ENCODE results near the gene GRID1. TPM values are rescaled to one million over a fixed set of nuclear protein-coding genes. Genes with fewer than 3 reads are reported as not detected.

GRID1 gene
- total RNA-seq, 1 donor from 2014 or later: 0.75 TPM

DNA sequence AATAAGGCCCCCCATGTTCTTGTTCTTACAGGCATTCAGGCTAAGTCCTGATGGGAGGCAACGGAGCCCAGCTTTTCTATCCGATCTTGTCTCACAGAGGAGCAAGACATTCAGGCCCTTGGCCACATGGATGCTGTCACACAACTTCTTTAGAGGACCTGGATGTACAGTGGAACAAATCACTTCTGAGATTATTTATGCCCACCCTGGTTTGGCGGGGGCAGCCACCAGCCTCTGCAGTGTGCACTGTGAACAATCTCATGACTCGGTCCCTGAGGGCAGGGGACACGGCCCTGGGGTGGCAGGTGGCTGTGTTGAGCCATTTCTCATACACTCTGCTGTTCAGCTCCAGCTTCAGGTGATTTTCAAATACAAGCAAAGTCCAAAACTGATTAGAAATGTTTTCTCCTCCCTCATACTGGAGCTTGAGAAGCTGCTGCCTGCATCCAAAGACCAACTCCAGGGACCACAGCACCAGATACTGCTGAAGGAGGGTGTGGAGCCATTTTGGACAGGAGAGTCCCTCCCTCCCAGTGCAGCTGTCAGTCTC lies 441.3 kb downstream of the GRID1 start:
- Histone ChIP-seq H3K4me1 (ENCODE audit: insufficient read depth, low read length) (no peaks in the 10 kb centered on the region), H3K4me2 (ENCODE audit: low read length) (no peak overlapping the region), H3K9ac (ENCODE audit: low read length) (no peak overlapping the region), H3K79me2 (ENCODE audit: insufficient read depth, low read length) (no peaks in the 10 kb centered on the region), H3K27ac (ENCODE audit: low read depth, low read length) (no peak overlapping the region), H3K27me3 (ENCODE audit: insufficient read depth, low read length) (no peaks in the 10 kb centered on the region), H3K9me3 (ENCODE audit: insufficient read depth, low read depth, low read length) (no peaks in the 10 kb centered on the region), H2AFZ (ENCODE audit: low read depth, low read length) (no peak overlapping the region), H3K36me3 (ENCODE audit: insufficient read depth, low read length) (no peaks in the 10 kb centered on the region), H3K4me3 (ENCODE audit: insufficient read depth, low read depth, low read length) (no peak overlapping the region), H4K20me1 (ENCODE audit: insufficient read depth, low read length) (no peaks in the 10 kb centered on the region)
- H3K27ac Mint-ChIP-seq (ENCODE audit: unreplicated experiment): no peak overlapping the region
- H3K27me3 Mint-ChIP-seq (ENCODE audit: low read depth, unreplicated experiment): peaks cover 5% of the 10 kb centered on the region
- no peaks in the 10 kb centered on the region for H3K36me3 Mint-ChIP-seq (ENCODE audit: low read depth, unreplicated experiment)
- H3K4me1 Mint-ChIP-seq (ENCODE audit: low read depth, unreplicated experiment): no peaks in the 10 kb centered on the region
- no peak overlapping the region for H3K4me3 Mint-ChIP-seq (ENCODE audit: unreplicated experiment)
- no peak for TF ChIP-seq EZH2 (IDR thresholded peaks at IDR 0.05; ENCODE audit: insufficient read depth, low read length)
- TF ChIP-seq, protein P1, sequence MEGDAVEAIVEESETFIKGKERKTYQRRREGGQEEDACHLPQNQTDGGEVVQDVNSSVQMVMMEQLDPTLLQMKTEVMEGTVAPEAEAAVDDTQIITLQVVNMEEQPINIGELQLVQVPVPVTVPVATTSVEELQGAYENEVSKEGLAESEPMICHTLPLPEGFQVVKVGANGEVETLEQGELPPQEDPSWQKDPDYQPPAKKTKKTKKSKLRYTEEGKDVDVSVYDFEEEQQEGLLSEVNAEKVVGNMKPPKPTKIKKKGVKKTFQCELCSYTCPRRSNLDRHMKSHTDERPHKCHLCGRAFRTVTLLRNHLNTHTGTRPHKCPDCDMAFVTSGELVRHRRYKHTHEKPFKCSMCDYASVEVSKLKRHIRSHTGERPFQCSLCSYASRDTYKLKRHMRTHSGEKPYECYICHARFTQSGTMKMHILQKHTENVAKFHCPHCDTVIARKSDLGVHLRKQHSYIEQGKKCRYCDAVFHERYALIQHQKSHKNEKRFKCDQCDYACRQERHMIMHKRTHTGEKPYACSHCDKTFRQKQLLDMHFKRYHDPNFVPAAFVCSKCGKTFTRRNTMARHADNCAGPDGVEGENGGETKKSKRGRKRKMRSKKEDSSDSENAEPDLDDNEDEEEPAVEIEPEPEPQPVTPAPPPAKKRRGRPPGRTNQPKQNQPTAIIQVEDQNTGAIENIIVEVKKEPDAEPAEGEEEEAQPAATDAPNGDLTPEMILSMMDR (IDR thresholded peaks at IDR 0.05; ENCODE audit: insufficient read depth, low read depth, low read length): no peak
- no peaks in the 10 kb centered on the region for H3K9me3 Mint-ChIP-seq (ENCODE audit: unreplicated experiment)
- no peak for DNase-seq (ENCODE audit: low read depth)
- FAIRE-seq: no peak

DNA sequence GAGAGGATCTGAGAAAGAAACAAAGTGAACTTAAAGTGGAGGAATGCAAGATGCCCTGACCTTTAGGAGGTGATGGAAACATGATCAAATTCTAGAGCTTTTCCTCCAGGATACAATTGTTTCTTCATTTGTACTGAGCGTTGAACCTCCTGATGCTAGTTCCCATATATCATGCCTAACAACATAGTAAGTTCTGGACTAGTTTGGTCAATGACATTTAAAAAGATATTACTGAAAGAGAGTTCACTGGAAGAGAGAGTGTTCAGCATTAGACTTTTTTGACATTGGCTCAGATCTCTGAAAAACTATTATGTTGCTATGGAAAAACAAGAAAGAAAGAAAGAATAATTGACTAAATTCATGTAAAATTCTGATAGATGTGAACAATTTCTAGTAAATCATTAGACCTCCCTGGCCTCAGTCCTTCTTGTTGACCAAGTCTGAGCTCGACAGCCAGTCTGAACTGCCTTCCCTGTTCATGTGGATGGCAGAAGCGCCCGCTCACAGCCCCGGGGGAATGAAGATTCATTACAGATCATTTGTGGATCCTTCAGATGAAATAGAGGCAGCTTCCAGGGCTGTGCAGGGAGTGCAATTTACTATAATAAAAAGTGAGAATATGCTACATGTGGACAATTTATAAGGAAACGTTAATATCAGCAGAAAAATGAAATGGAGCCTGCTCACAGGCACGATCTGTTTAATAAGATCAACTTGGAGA lies 442.1 kb downstream of the GRID1 start:
- Mint-ChIP-seq H3K27me3 (ENCODE audit: low read depth, unreplicated experiment) (peaks cover 5% of the 10 kb centered on the region), H3K27ac (ENCODE audit: unreplicated experiment) (no peak overlapping the region), H3K4me3 (ENCODE audit: unreplicated experiment) (no peak overlapping the region), H3K36me3 (ENCODE audit: low read depth, unreplicated experiment) (no peaks in the 10 kb centered on the region), H3K9me3 (ENCODE audit: unreplicated experiment) (no peaks in the 10 kb centered on the region), H3K4me1 (ENCODE audit: low read depth, unreplicated experiment) (peaks cover under 1% of the 10 kb centered on the region)
- H2AFZ ChIP-seq (ENCODE audit: low read depth, low read length): no peak overlapping the region
- FAIRE-seq (no peak), DNase-seq (ENCODE audit: low read depth) (no peak)
- no peaks in the 10 kb centered on the region for H4K20me1 ChIP-seq (ENCODE audit: insufficient read depth, low read length)
- H3K9ac ChIP-seq (ENCODE audit: low read length): no peak overlapping the region
- H3K27me3 ChIP-seq (ENCODE audit: insufficient read depth, low read length): no peaks in the 10 kb centered on the region
- H3K4me3 ChIP-seq (ENCODE audit: insufficient read depth, low read depth, low read length): no peak overlapping the region
- H3K4me2 ChIP-seq (ENCODE audit: low read length): no peak overlapping the region
- H3K4me1 ChIP-seq (ENCODE audit: insufficient read depth, low read length): no peaks in the 10 kb centered on the region
- H3K9me3 ChIP-seq (ENCODE audit: insufficient read depth, low read depth, low read length): no peaks in the 10 kb centered on the region
- H3K36me3 ChIP-seq (ENCODE audit: insufficient read depth, low read length): no peaks in the 10 kb centered on the region
- no peak overlapping the region for H3K27ac ChIP-seq (ENCODE audit: low read depth, low read length)
- no peak for TF ChIP-seq EZH2 (IDR thresholded peaks at IDR 0.05; ENCODE audit: insufficient read depth, low read length)
- TF ChIP-seq, protein P1 (IDR thresholded peaks at IDR 0.05; ENCODE audit: insufficient read depth, low read depth, low read length): no peak
- H3K79me2 ChIP-seq (ENCODE audit: insufficient read depth, low read length): no peaks in the 10 kb centered on the region
